H1 (cell line): ENCODE measurements around the gene C1QTNF1. TPM values are rescaled to one million over a fixed set of nuclear protein-coding genes. Genes with fewer than 3 reads are reported as not detected.

ENCODE experiments used
- CTCF ChIA-PET: fragments of 300-600 bp; sonication (Branson Sonifier 250); formaldehyde crosslinking; loops from one replicate; lab custom pipeline; 2021; ENCODE audit not compliant: partially characterized antibody; lab: Charles Lee
- POLR2A ChIA-PET: fragments of 300-600 bp; sonication (Branson Sonifier 250); formaldehyde crosslinking; loops from one replicate; lab custom pipeline; 2021; ENCODE audit warnings: inconsistent platforms; ENCODE audit not compliant: partially characterized antibody; lab: Charles Lee
- DNase-seq, 2 experiments: peaks; one replicate each; pipeline versions ENCODE4 v3.0.0 to v3.0.0-alpha.2; 2010 to 2022; ENCODE audit warnings: low spot score in 2 of 2, low read depth in 1 of 2, mixed read lengths in 1 of 2
- FAIRE-seq: peaks from 2 replicates; lab custom pipeline; 2011; peaks lifted over from hg19 to GRCh38; lab: Jason Lieb, UNC
- H2AFZ ChIP-seq: 2 replicates; pipeline ENCODE4 v1.8.1; 2012; ENCODE audit warnings: low read length, inconsistent platforms
- H2AK5ac ChIP-seq: 2 replicates; pipeline ENCODE4 v1.6.1; 2013; ENCODE audit warnings: low read depth, low read length
- H2BK120ac ChIP-seq: replicated peaks from 2 replicates; pipeline ENCODE3; 2013; ENCODE audit warnings: low read depth, low read length, inconsistent platforms
- H2BK12ac ChIP-seq: 2 replicates; pipeline ENCODE4 v1.6.1; 2013; ENCODE audit warnings: low read depth, low read length
- H2BK15ac ChIP-seq: 2 replicates; pipeline ENCODE4 v1.6.1; 2013; ENCODE audit warnings: low read length
- H2BK20ac ChIP-seq: 2 replicates; pipeline ENCODE4 v1.6.1; 2013; ENCODE audit warnings: low read length
- H2BK5ac ChIP-seq: 2 replicates; pipeline ENCODE4 v1.6.1; 2013; ENCODE audit warnings: low read depth, low read length
- H3K14ac ChIP-seq: 2 replicates; pipeline ENCODE4 v1.6.1; 2013; ENCODE audit warnings: inconsistent platforms; ENCODE audit not compliant: insufficient read length
- H3K18ac ChIP-seq: 2 replicates; pipeline ENCODE4 v1.6.1; 2013; ENCODE audit warnings: low read length; ENCODE audit errors: extremely low read depth
- H3K23ac ChIP-seq: 2 replicates; pipeline ENCODE4 v1.6.1; 2013; ENCODE audit warnings: inconsistent platforms; ENCODE audit not compliant: insufficient read length
- H3K23me2 ChIP-seq: 2 replicates; pipeline ENCODE4 v1.6.1; 2013; ENCODE audit warnings: low read depth, low read length
- H3K27ac ChIP-seq: 2 replicates; pipeline ENCODE4 v1.6.1; 2011; ENCODE audit warnings: low read depth, low read length, inconsistent platforms
- H3K27me3 ChIP-seq, 4 experiments: replicated peaks in 1 of 4; 1 replicate in 1 of 4; 2 replicates in 3 of 4; pipeline versions ENCODE4 v1.6.1 to v1.8.1; 2011 to 2013; ENCODE audit warnings: low read length in 3 of 4, mild to moderate bottlenecking in 3 of 4, inconsistent platforms in 2 of 4, mixed read lengths in 2 of 4, moderate library complexity in 1 of 4; ENCODE audit not compliant: control insufficient read depth in 3 of 4, insufficient read depth in 3 of 4; ENCODE audit errors: extremely low read depth in 1 of 4
- H3K36me3 ChIP-seq, 4 experiments: 2 replicates each; pipeline versions ENCODE4 v1.6.1 to v1.8.1; 2011 to 2013; ENCODE audit warnings: mild to moderate bottlenecking in 4 of 4, low read length in 3 of 4, moderate library complexity in 2 of 4, control low read depth in 1 of 4, inconsistent platforms in 1 of 4; ENCODE audit not compliant: insufficient read depth in 4 of 4, control insufficient read depth in 2 of 4
- H3K4ac ChIP-seq: replicated peaks from 2 replicates; pipeline ENCODE3; 2013; ENCODE audit warnings: low read length, low read depth, mixed read lengths, inconsistent platforms; ENCODE audit not compliant: insufficient read length
- H3K4me1 ChIP-seq, 4 experiments: replicated peaks in 1 of 4; 1 replicate in 1 of 4; 2 replicates in 3 of 4; pipeline versions ENCODE4 v1.6.1 to v1.8.1; 2011 to 2013; ENCODE audit warnings: low read length in 3 of 4, inconsistent platforms in 2 of 4, mixed read lengths in 1 of 4; ENCODE audit not compliant: insufficient read depth in 4 of 4, control insufficient read depth in 3 of 4
- H3K4me2 ChIP-seq, 2 experiments: 2 replicates each; pipeline versions ENCODE4 v1.6.1 to v1.8.1; 2011 to 2013; ENCODE audit warnings: low read depth in 2 of 2, low read length in 2 of 2, control low read depth in 1 of 2, inconsistent platforms in 1 of 2, mild to moderate bottlenecking in 1 of 2; ENCODE audit not compliant: insufficient read depth in 1 of 2
- H3K4me3 ChIP-seq, 4 experiments: fragments of 200-600, 300-600 bp in 1 of 4; sonication (generic), shearing (Covaris generic), sonication (Bioruptor Twin) in 1 of 4; 2 replicates each; pipeline versions ENCODE4 v1.5.1 to v1.8.1; 2011 to 2016; ENCODE audit warnings: low read length in 4 of 4, low read depth in 3 of 4, control low read depth in 2 of 4, inconsistent platforms in 2 of 4, mild to moderate bottlenecking in 2 of 4, mixed read lengths in 1 of 4, moderate library complexity in 1 of 4; ENCODE audit not compliant: insufficient read depth in 2 of 4; ENCODE audit errors: extremely low read depth in 1 of 4
- H3K56ac ChIP-seq: replicated peaks from 2 replicates; pipeline ENCODE3; 2013; ENCODE audit warnings: low read depth, mild to moderate bottlenecking, mixed read lengths, low read length, inconsistent platforms; ENCODE audit not compliant: insufficient read length
- H3K79me1 ChIP-seq: 2 replicates; pipeline ENCODE4 v1.6.1; 2013; ENCODE audit warnings: low read depth, low read length, control low read depth
- H3K79me2 ChIP-seq, 2 experiments: 2 replicates each; pipeline versions ENCODE4 v1.6.1 to v1.8.1; 2012 to 2013; ENCODE audit warnings: low read length in 2 of 2, mild to moderate bottlenecking in 2 of 2, inconsistent platforms in 1 of 2; ENCODE audit not compliant: insufficient read depth in 2 of 2, control insufficient read depth in 1 of 2
- H3K9ac ChIP-seq, 4 experiments: replicated peaks in 1 of 4; 1 replicate in 1 of 4; 2 replicates in 3 of 4; pipeline versions ENCODE4 v1.6.1 to v1.8.1; 2011 to 2013; ENCODE audit warnings: low read depth in 3 of 4, low read length in 3 of 4, control low read depth in 2 of 4, mild to moderate bottlenecking in 2 of 4, moderate library complexity in 2 of 4, inconsistent platforms in 1 of 4; ENCODE audit errors: extremely low read depth in 1 of 4
- H3K9me3 ChIP-seq, 2 experiments: 2 replicates each; pipeline versions ENCODE4 v1.6.1 to v1.8.1; 2012 to 2013; ENCODE audit warnings: mild to moderate bottlenecking in 2 of 2, moderate library complexity in 2 of 2, control low read depth in 1 of 2, inconsistent platforms in 1 of 2, low read depth in 1 of 2, low read length in 1 of 2, mixed read lengths in 1 of 2; ENCODE audit not compliant: insufficient read depth in 2 of 2
- H4K20me1 ChIP-seq, 2 experiments: replicated peaks in 1 of 2; 2 replicates each; pipeline versions ENCODE3 to v1.8.1; 2011 to 2013; ENCODE audit warnings: inconsistent platforms in 2 of 2, low read length in 2 of 2, mild to moderate bottlenecking in 1 of 2; ENCODE audit not compliant: insufficient read depth in 2 of 2, control insufficient read depth in 1 of 2
- H4K5ac ChIP-seq: 2 replicates; pipeline ENCODE4 v1.6.1; 2013; ENCODE audit warnings: low read length, low read depth, mixed read lengths, inconsistent platforms; ENCODE audit not compliant: insufficient read length
- H4K8ac ChIP-seq: 2 replicates; pipeline ENCODE4 v1.8.0; 2013; ENCODE audit warnings: mild to moderate bottlenecking, moderate library complexity, low read length, inconsistent platforms; ENCODE audit not compliant: insufficient read depth; ENCODE audit errors: extremely low read depth
- H4K91ac ChIP-seq: replicated peaks from 2 replicates; pipeline ENCODE3; 2013; ENCODE audit warnings: low read length, mixed read lengths, inconsistent platforms; ENCODE audit not compliant: insufficient read length
- EZH2 ChIP-seq: fragments of 200-600 bp; sonication (generic); IDR thresholded peaks from 2 replicates; pipeline ENCODE4 v1.7.1; 2012; ENCODE audit warnings: low read depth, mild to moderate bottlenecking, moderate library complexity, low read length, inconsistent platforms; ENCODE audit not compliant: severe bottlenecking
- FOSL1 ChIP-seq: IDR thresholded peaks from 2 replicates; pipeline ENCODE4 v1.6.1; 2011; ENCODE audit warnings: mild to moderate bottlenecking, low read depth, low read length, moderate library complexity; ENCODE audit not compliant: insufficient read depth
- HDAC2 ChIP-seq, 2 experiments: fragments of 300-600 bp in 1 of 2; sonication (generic) in 1 of 2; IDR thresholded peaks; 2 replicates each; pipeline ENCODE4 v1.6.1; 2011 to 2012; ENCODE audit warnings: low read depth in 2 of 2, low read length in 2 of 2, mild to moderate bottlenecking in 2 of 2, moderate library complexity in 2 of 2, borderline replicate concordance in 1 of 2, inconsistent platforms in 1 of 2
- KDM4A ChIP-seq: IDR thresholded peaks from one replicate; pipeline ENCODE4 v1.7.1; 2012; ENCODE audit warnings: low read depth, mild to moderate bottlenecking, moderate library complexity, low read length, inconsistent platforms; ENCODE audit not compliant: severe bottlenecking
- MAFK ChIP-seq: IDR thresholded peaks from 2 replicates; pipeline ENCODE4 v1.6.1; 2012; ENCODE audit warnings: low read depth, mild to moderate bottlenecking, improper control_type of control experiment, low read length
- NRF1 ChIP-seq: IDR thresholded peaks from 2 replicates; pipeline ENCODE4 v1.6.1; 2011; ENCODE audit warnings: mild to moderate bottlenecking, low read depth, low read length, improper control_type of control experiment
- POLR2A ChIP-seq, 2 experiments: IDR thresholded peaks; 1 replicate in 1 of 2; 2 replicates in 1 of 2; pipeline ENCODE4 v1.6.1; 2011; ENCODE audit warnings: low read depth in 2 of 2, low read length in 2 of 2, mild to moderate bottlenecking in 2 of 2; ENCODE audit errors: control extremely low read depth in 1 of 2
- POLR2AphosphoS5 ChIP-seq: IDR thresholded peaks from 2 replicates; pipeline ENCODE4 v1.6.1; 2011; ENCODE audit warnings: low read depth, low read length
- SP4 ChIP-seq: IDR thresholded peaks from 2 replicates; pipeline ENCODE4 v1.6.1; 2012; ENCODE audit warnings: low read length, inconsistent platforms
- WGBS, 2 experiments: shearing (Covaris generic) in 1 of 2; methylation state at CpG; one replicate each; pipeline versions ENCODE4 v1.1.6 to v1.1.7; 2013 to 2015; ENCODE audit warnings: low lambda C conversion rate in 2 of 2, mixed read lengths in 2 of 2, inconsistent platforms in 1 of 2, low coverage in 1 of 2, missing lambda C conversion rate in 1 of 2; ENCODE audit not compliant: insufficient replicate concordance in 2 of 2, insufficient coverage in 1 of 2, insufficient read length in 1 of 2; ENCODE audit errors: extremely low coverage in 1 of 2, missing lambda C conversion rate in 1 of 2; 5-methylcytosine and 5-hydroxymethylcytosine counted together
- polyA plus RNA-seq, 7 experiments: library from polyadenylated mRNA; depleted of rRNA in 3 of 7; stranded (reverse) in 5 of 7; unstranded in 2 of 7; fragments of >200 nt in 5 of 7; fragments of 200-250 nt in 2 of 7; gene quantifications; 1 replicate in 5 of 7; 2 replicates in 1 of 7; 4 replicates in 1 of 7; pipeline versions ENCODE4 v1.2.1 to v1.2.3, GENCODE V29; 2011 to 2013; ENCODE audit warnings: missing spikeins in 2 of 7, mixed read lengths in 2 of 7
- total RNA-seq: library from RNA; stranded (reverse); fragmentation: NEBNext Ultra II Directional; extraction: Animal tissue kit (Norgen Biotek cat#: 25700); gene quantifications from 2 replicates; pipeline ENCODE4 v1.2.1, GENCODE V29; 2021

C1QTNF1 gene
- total and polyA plus RNA-seq, 2 of the 8 experiments (the other 6 are each of a cell fraction or from before 2014, with no cell fraction given): 1.5 to 2.5 TPM

DNA sequence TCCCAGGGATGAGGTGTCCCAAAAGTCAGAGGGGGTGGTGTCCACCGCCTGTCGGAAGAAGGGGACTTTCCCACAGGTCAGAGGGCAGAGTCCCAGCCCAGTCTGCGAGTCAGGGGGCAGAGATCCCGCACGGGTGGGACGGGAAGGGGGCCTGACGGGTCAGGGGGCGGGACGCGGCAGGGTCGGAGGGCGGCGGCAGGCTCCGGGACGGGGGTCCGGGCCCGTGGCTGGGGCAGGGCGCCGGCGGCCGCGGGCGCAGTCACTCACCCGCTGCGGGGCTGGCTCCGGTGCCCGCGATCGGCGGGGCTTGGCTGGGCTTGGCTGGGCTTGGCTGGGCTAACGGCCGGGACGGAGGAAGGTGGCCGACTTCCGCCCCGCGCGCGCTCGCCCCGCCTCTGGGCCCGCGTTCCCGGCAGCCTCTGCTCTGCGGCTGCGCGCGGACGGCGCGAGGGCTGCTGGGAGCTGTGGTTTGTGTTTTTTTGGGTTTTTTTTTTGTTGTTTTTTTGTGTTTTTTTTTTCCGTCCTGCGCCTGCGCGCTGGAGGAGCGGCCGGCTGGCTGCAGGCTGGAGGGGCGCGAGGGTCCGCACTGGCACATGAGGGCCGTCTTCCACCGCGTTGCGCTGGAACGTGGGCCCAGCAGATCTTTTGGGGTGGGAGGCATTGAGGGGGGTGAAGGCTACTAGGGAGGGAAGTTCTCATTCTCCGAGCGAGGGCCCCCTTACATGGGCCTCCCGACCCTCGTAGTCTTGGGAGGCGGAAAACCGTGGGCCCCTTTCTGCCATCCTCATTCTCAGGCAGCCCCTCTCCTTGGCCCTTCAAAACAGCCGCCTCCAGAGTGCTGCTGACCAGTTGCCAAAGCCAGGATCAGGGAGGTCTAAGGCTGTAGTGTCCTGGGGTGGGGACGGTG lies 14.3 kb upstream of the C1QTNF1 start, which contains the start of gene CANT1:
TSS of gene CANT1 (minus strand) at position 368 of the 907 bp plus-strand sequence. CDS start 12,142 bp downstream, outside the sequence.
- H3K4ac ChIP-seq: no peak within 1 kb of the TSS
- no peak within 1 kb of the TSS for H2BK120ac ChIP-seq
- H3K9me3 ChIP-seq: peaks cover 18 to 19% of the 10 kb centered on the region in 2 experiments
- peaks cover 19% of the 10 kb centered on the region for H3K79me1 ChIP-seq
- peak within 1 kb of the TSS; percentile 81 for H4K5ac ChIP-seq
- H3K23ac ChIP-seq: no peak within 1 kb of the TSS
- peaks cover 24 to 34% of the 10 kb centered on the region in 2 experiments for H4K20me1 ChIP-seq
- no peak within 1 kb of the TSS for H3K18ac ChIP-seq
- peak within 1 kb of the TSS; percentile 29 to 85 (median 52); a peak in 6 of 7 replicates for H3K9ac ChIP-seq
- DNase-seq (peak; percentile 43 to 92), FAIRE-seq (no peak)
- H2BK15ac ChIP-seq: no peak within 1 kb of the TSS
- H2AK5ac ChIP-seq: no peak within 1 kb of the TSS
- peaks cover 14 to 43% (median 42%) of the 10 kb centered on the region in 4 experiments for H3K27me3 ChIP-seq
- H2BK20ac ChIP-seq: no peak within 1 kb of the TSS
- peak within 1 kb of the TSS; percentile 65; the same call in 1 of the 2 replicates for H4K8ac ChIP-seq
- H3K79me2 ChIP-seq: peaks cover 0 to 5% of the 10 kb centered on the region in 2 experiments; a peak in 1 of 4 replicates
- H3K4me1 ChIP-seq: peaks cover 0 to 9% (median 6%) of the 10 kb centered on the region in 4 experiments; a peak in 6 of 7 replicates
- WGBS, 2 experiments: 8% methylated on average over 54 of the region's 73 CpGs; no CpG with 5 or more reads in 1 of the 2 experiments
- H3K23me2 ChIP-seq: peaks cover 7% of the 10 kb centered on the region
- 0 out of 2 replicates have a peak within 1 kb of the TSS, but pooled peaks have one; percentile 17 for H2BK12ac ChIP-seq
- no peak within 1 kb of the TSS for H2BK5ac ChIP-seq
- H3K36me3 ChIP-seq: no peaks in the 10 kb centered on the region
- peak within 1 kb of the TSS; percentile 83 for H4K91ac ChIP-seq
- H3K14ac ChIP-seq: no peak within 1 kb of the TSS
- POLR2A ChIA-PET: no interaction called here
- CTCF ChIA-PET: interaction anchor here (0.5 to 2.1 kb wide), 2 partner anchors 13 to 23 kb away, joined by 3 to 6 read pairs; no protein-coding TSS in a partner anchor
- H3K4me3 ChIP-seq: peak within 1 kb of the TSS; percentile 74 to 87 (median 76)
- no peak within 1 kb of the TSS for H3K56ac ChIP-seq
- H3K4me2 ChIP-seq: peak within 1 kb of the TSS; percentile 62 to 85
- H3K27ac ChIP-seq: no peak within 1 kb of the TSS
- peak within 1 kb of the TSS; percentile 54 for H2AFZ ChIP-seq
- TF ChIP-seq KDM4A (peak; percentile 64), SP4 (no peak), MAFK (no peak), POLR2A (IDR thresholded peaks at IDR 0.05; ENCODE audit: control extremely low read depth in 1 of 2, low read depth in 2 of 2, low read length in 2 of 2) (peak in 1 of 2 experiments; percentile 46; a peak in 1 of 3 replicates), FOSL1 (0 out of 2 replicates have a peak, but pooled peaks have one; percentile 69), NRF1 (peak; percentile 89), POLR2AphosphoS5 (0 out of 2 replicates have a peak, but pooled peaks have one; percentile 38), EZH2 (no peak), HDAC2 (IDR thresholded peaks at IDR 0.05; ENCODE audit: borderline replicate concordance in 1 of 2, low read depth in 2 of 2, low read length in 2 of 2) (no peak)
